Keratinocyte (primary cell): ENCODE results near the gene HOXB9. TPM values are rescaled to one million over a fixed set of nuclear protein-coding genes. Genes with fewer than 3 reads are reported as not detected.
A peak's percentile ranks its signal among the peaks of the same experiment; 100 is the strongest.

Experiments used
- DNase-seq: peaks from one replicate; pipeline ENCODE4 v3.0.0-alpha.2; 2011; ENCODE audit warnings: low read depth, missing footprints, low spot score
- FAIRE-seq: peaks from 2 replicates; lab custom pipeline; 2011; peaks lifted over from hg19 to GRCh38; lab: Jason Lieb, UNC
- H2AFZ ChIP-seq: 2 replicates; pipeline ENCODE4 v1.6.0; 2012; ENCODE audit warnings: low read length, control low read depth, inconsistent platforms; ENCODE audit not compliant: control insufficient read depth
- H3K27ac ChIP-seq: 2 replicates; pipeline ENCODE4 v1.5.1; 2011; ENCODE audit warnings: low read length; ENCODE audit not compliant: control insufficient read depth, insufficient read depth
- H3K27me3 ChIP-seq: 3 replicates; pipeline ENCODE4 v1.6.0; 2011; ENCODE audit warnings: low read length; ENCODE audit not compliant: control insufficient read depth, insufficient read depth; ENCODE audit errors: extremely low read depth
- H3K36me3 ChIP-seq, 2 experiments: 2 replicates in 1 of 2; 3 replicates in 1 of 2; pipeline ENCODE4 v1.5.1; 2011; ENCODE audit warnings: low read length in 2 of 2, mild to moderate bottlenecking in 1 of 2; ENCODE audit not compliant: control insufficient read depth in 2 of 2, insufficient read depth in 2 of 2; ENCODE audit errors: extremely low read depth in 1 of 2
- H3K4me1 ChIP-seq: 3 replicates; pipeline ENCODE4 v1.5.1; 2011; ENCODE audit warnings: low read length; ENCODE audit not compliant: control insufficient read depth, insufficient read depth; ENCODE audit errors: extremely low read depth
- H3K4me2 ChIP-seq: 3 replicates; pipeline ENCODE4 v1.6.0; 2011; ENCODE audit warnings: low read depth, low read length; ENCODE audit not compliant: control insufficient read depth, insufficient read depth; ENCODE audit errors: extremely low read depth
- H3K4me3 ChIP-seq, 3 experiments: fragments of 200-600 bp in 1 of 3; sonication (generic) in 1 of 3; 2 replicates in 2 of 3; 3 replicates in 1 of 3; pipeline ENCODE4 v1.5.1; 2011 to 2016; ENCODE audit warnings: low read length in 3 of 3, mild to moderate bottlenecking in 3 of 3, control low read depth in 2 of 3, inconsistent platforms in 1 of 3, low read depth in 1 of 3, mixed read lengths in 1 of 3, mixed run types in 1 of 3, moderate library complexity in 1 of 3; ENCODE audit not compliant: control insufficient read depth in 2 of 3, insufficient read depth in 2 of 3; ENCODE audit errors: extremely low read depth in 1 of 3
- H3K79me2 ChIP-seq: 2 replicates; pipeline ENCODE4 v1.6.0; 2012; ENCODE audit warnings: low read length; ENCODE audit not compliant: control insufficient read depth, insufficient read depth
- H3K9ac ChIP-seq: 3 replicates; pipeline ENCODE4 v1.6.0; 2011; ENCODE audit warnings: low read length; ENCODE audit not compliant: control insufficient read depth, insufficient read depth; ENCODE audit errors: extremely low read depth
- H3K9me1 ChIP-seq: 3 replicates; pipeline ENCODE4 v1.6.0; 2011; ENCODE audit warnings: low read length; ENCODE audit not compliant: control insufficient read depth, insufficient read depth; ENCODE audit errors: extremely low read depth
- H3K9me3 ChIP-seq: 2 replicates; pipeline ENCODE4 v1.5.1; 2012; ENCODE audit warnings: low read depth, low read length; ENCODE audit not compliant: control insufficient read depth
- H4K20me1 ChIP-seq: 3 replicates; pipeline ENCODE4 v1.6.0; 2011; ENCODE audit warnings: low read length; ENCODE audit not compliant: control insufficient read depth, insufficient read depth; ENCODE audit errors: extremely low read depth
- EZH2 ChIP-seq: IDR thresholded peaks from one replicate; pipeline ENCODE4 v1.6.1; 2012; ENCODE audit warnings: inconsistent platforms, mild to moderate bottlenecking, low read length, moderate library complexity
- dilution Hi-C: fragments of 300-500 bp; cut with MboI; formaldehyde crosslinking; loops from one replicate; pipeline ENCODE4 v1.7.0; 2020; ENCODE audit warnings: low sequenced_read_pairs; ENCODE audit not compliant: extremely low pct_ligation_motif_present
- polyA plus RNA-seq, 5 experiments: library from polyadenylated mRNA; depleted of rRNA in 3 of 5; stranded (reverse) in 3 of 5; stranded (forward) in 1 of 5; unstranded in 1 of 5; fragments of >200 nt; gene quantifications; 1 replicate in 1 of 5; 2 replicates in 3 of 5; 3 replicates in 1 of 5; pipeline versions ENCODE4 v1.2.1 to v1.2.3, GENCODE V29; 2011 to 2012; ENCODE audit warnings: missing spikeins in 2 of 5, low read depth in 1 of 5, low replicate concordance in 1 of 5
- TF ChIP-seq, protein P1 (sequence below), 3 experiments: IDR thresholded peaks in 1 of 3; conservative IDR thresholded peaks in 1 of 3; optimal IDR thresholded peaks in 1 of 3; 2 replicates in 2 of 3; 3 replicates in 1 of 3; pipeline versions ENCODE3 to v1.5.1; 2011; ENCODE audit warnings: low read length in 3 of 3, mild to moderate bottlenecking in 3 of 3, moderate library complexity in 2 of 3, control low read depth in 1 of 3, inconsistent platforms in 1 of 3; ENCODE audit not compliant: insufficient read depth in 2 of 3; ENCODE audit errors: extremely low read depth in 1 of 3

The HOXB9 gene
- polyA plus RNA-seq, 1 donor (not counting 4 experiments of a cell fraction or from before 2014, with no cell fraction given): 0.03 TPM

GRCh38 chr17:48640858-48641180 lies 14.7 kb upstream of the HOXB9 start:
- Histone ChIP-seq H3K4me3 (no peak overlapping the region), H3K9me1 (no peaks in the 10 kb centered on the region), H3K79me2 (no peaks in the 10 kb centered on the region), H3K9me3 (no peaks in the 10 kb centered on the region), H4K20me1 (peaks cover 4% of the 10 kb centered on the region), H3K36me3 (no peaks in the 10 kb centered on the region), H3K4me2 (no peak overlapping the region), H2AFZ (no peak overlapping the region), H3K27me3 (peaks cover 100% of the 10 kb centered on the region), H3K27ac (no peak overlapping the region), H3K9ac (no peak overlapping the region), H3K4me1 (no peaks in the 10 kb centered on the region)
- TF ChIP-seq EZH2: no peak
- DNase-seq (no peak), FAIRE-seq (no peak)
- dilution Hi-C loops: no loop called here

GRCh38 chr17:48639982-48640857 lies 14.1 kb upstream of the HOXB9 start:
- no peak overlapping the region for H3K9ac ChIP-seq
- H2AFZ ChIP-seq: no peak overlapping the region
- H3K9me1 ChIP-seq: no peaks in the 10 kb centered on the region
- H3K36me3 ChIP-seq: no peaks in the 10 kb centered on the region
- no peak overlapping the region for H3K4me3 ChIP-seq
- no peaks in the 10 kb centered on the region for H3K9me3 ChIP-seq
- dilution Hi-C loops: no loop called here
- H3K4me2 ChIP-seq: no peak overlapping the region
- peaks cover 4% of the 10 kb centered on the region for H4K20me1 ChIP-seq
- FAIRE-seq (no peak), DNase-seq (no peak)
- TF ChIP-seq, protein P1, sequence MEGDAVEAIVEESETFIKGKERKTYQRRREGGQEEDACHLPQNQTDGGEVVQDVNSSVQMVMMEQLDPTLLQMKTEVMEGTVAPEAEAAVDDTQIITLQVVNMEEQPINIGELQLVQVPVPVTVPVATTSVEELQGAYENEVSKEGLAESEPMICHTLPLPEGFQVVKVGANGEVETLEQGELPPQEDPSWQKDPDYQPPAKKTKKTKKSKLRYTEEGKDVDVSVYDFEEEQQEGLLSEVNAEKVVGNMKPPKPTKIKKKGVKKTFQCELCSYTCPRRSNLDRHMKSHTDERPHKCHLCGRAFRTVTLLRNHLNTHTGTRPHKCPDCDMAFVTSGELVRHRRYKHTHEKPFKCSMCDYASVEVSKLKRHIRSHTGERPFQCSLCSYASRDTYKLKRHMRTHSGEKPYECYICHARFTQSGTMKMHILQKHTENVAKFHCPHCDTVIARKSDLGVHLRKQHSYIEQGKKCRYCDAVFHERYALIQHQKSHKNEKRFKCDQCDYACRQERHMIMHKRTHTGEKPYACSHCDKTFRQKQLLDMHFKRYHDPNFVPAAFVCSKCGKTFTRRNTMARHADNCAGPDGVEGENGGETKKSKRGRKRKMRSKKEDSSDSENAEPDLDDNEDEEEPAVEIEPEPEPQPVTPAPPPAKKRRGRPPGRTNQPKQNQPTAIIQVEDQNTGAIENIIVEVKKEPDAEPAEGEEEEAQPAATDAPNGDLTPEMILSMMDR (optimal IDR thresholded peaks at IDR 0.05 in 1 of 3, IDR thresholded peaks at IDR 0.05 in 1 of 3, conservative IDR thresholded peaks at IDR 0.05 in 1 of 3; ENCODE audit: extremely low read depth in 1 of 3, insufficient read depth in 2 of 3, low read length in 3 of 3): no peak
- peak; percentile 7 for TF ChIP-seq EZH2
- H3K4me1 ChIP-seq: no peaks in the 10 kb centered on the region
- H3K27ac ChIP-seq: no peak overlapping the region
- peaks cover 100% of the 10 kb centered on the region for H3K27me3 ChIP-seq
- no peaks in the 10 kb centered on the region for H3K79me2 ChIP-seq
